Epithelial cell of proximal tubule (primary cell): ENCODE data around the gene CYBC1. TPM values are rescaled to one million over a fixed set of nuclear protein-coding genes. Genes with fewer than 3 reads are reported as not detected.
"Not testable (repeated sequence)": the region's sequence is repeated elsewhere in the genome, so short reads cannot be mapped to it uniquely, and the experiment has no call there.

Source experiments
- DNase-seq: peaks from one replicate; pipeline ENCODE4 v3.0.0-alpha.2; 2011; ENCODE audit warnings: low read depth
- H3K4me3 ChIP-seq: 2 replicates; pipeline ENCODE4 v1.5.1; 2011; ENCODE audit warnings: low read depth, mild to moderate bottlenecking, low read length
- total RNA-seq: library from RNA; depleted of rRNA; stranded (reverse); fragments of >200 nt; gene quantifications from 2 replicates; pipeline ENCODE4 v1.2.3, GENCODE V29; 2015
- TF ChIP-seq, protein P1 (sequence below): conservative IDR thresholded peaks from 2 replicates; pipeline ENCODE4 v1.5.1; 2012; ENCODE audit warnings: low read depth, mild to moderate bottlenecking, low read length

Gene CYBC1
- total RNA-seq, 1 donor from 2014 or later: 78.8 TPM

DNA sequence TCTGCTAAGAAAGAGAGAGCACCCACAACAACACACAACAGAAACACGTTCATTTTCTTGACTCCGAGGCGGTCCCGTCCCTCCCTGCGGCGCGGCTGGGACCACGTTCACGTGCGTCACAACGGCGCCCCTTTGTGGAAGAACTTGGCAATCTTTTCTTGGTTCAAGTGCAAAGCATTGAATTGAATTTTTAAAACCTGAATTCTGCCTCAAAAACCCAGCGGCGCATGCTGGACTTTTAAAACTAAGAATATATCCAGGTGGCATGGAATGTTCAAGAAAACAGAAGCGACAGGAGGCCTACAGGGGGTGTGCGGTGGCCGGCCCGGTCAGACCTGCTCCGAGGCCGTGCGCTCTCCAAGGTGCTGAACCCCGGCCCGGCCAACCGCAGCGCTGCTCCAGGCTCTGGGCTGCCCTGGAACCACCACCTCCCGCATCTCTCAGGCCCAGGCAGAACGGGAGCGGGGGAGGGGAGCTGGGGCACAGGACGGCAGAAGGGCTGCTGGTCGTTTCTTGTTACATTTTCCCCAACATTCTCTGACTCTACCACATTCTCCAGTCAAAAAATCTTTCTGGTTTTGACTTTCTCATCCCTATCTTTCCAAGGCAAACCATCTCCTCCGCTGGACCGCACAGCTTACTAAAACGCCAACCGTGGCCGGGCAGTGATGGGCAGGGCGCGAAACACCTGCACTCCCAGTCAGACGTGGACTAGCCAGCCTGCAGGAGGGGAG lies 35.8 kb downstream of the CYBC1 start:
- no peak overlapping the region for H3K4me3 ChIP-seq
- TF ChIP-seq, protein P1, sequence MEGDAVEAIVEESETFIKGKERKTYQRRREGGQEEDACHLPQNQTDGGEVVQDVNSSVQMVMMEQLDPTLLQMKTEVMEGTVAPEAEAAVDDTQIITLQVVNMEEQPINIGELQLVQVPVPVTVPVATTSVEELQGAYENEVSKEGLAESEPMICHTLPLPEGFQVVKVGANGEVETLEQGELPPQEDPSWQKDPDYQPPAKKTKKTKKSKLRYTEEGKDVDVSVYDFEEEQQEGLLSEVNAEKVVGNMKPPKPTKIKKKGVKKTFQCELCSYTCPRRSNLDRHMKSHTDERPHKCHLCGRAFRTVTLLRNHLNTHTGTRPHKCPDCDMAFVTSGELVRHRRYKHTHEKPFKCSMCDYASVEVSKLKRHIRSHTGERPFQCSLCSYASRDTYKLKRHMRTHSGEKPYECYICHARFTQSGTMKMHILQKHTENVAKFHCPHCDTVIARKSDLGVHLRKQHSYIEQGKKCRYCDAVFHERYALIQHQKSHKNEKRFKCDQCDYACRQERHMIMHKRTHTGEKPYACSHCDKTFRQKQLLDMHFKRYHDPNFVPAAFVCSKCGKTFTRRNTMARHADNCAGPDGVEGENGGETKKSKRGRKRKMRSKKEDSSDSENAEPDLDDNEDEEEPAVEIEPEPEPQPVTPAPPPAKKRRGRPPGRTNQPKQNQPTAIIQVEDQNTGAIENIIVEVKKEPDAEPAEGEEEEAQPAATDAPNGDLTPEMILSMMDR: peak; percentile 89
- DNase-seq: no peak

DNA sequence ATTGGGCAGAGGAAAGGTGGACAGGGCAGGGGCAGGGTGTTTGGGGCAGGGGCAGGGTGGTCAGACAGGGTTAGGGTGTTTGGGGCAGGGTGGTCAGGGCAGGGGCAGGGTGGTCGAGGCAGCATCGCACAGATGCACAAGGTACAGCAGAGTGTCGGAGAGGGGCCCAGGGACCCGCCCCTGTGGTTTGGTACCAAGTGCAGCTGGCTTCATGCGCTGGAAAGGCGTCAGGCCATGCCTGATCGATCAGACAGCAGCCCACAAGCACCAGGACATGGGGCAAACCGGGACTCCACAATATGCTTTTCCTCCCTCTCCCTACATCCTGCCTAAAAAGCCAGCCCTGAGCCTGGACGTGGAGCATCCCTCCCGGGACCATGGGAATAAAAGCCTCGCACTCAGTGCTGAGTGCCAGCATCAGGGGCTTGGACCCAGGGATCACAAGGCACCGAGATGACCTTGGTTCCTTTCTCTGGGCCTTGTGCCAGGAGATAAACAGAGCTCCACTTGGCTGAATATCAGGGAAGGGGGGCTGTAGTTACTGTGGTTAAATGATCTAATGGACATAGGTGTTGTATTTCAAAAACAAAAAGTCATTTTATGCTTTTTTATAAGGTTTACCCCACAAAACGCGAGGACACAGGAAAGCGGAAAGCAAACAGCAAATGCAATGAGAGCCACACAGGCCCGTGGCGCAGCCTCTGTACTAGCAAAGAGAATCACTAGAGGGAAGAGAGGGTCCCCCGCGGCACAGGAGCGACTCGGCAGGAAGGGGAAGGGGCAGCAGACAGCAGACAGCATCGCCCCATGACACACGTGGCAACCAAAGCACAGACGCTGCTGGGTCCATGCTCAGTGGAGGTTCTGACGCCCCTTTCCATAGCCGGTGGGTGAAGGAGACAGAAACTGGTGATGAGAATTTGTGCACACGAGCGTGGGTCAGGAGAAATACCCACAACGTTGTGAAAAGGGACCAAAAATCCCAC lies 37.7 kb downstream of the CYBC1 start:
- DNase-seq: no peak
- no peak overlapping the region for H3K4me3 ChIP-seq
- TF ChIP-seq, protein P1: no peak

GRCh38 chr17:82412081-82412480 lies 38.5 kb downstream of the CYBC1 start:
- H3K4me3 ChIP-seq, DNase-seq: not testable (repeated sequence)

DNA sequence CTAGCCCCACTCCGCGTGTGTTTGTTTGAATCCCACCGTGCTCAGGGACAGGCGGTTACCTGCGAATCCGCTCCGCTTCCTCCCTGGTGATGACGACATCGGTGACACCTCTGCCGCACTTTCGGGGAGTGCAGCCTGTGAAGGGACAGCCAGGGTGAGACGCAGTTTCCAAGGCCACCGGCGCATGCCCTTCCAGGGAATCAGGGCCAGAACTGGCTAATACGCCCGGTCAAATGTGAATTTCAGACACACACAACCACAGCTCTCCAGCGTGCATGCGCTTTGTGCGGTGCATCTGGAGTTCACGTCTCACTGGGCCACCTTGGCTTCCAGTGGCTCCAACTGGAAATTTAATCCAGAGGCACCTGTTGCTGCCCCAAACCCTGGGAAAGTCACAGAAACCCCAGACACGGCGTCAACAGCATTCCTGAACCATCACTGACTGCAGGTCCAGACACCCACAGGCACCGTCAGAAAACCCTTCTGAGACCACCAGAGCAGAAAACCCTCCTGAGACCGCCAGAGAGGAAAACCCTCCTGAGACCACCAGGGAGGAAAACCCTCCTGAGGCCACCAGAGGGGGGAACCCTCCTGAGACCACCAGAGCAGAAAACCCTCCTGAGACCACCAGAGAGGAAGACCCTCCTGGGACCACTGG lies 39.0 kb downstream of the CYBC1 start:
- no peak overlapping the region for H3K4me3 ChIP-seq
- TF ChIP-seq, protein P1: no peak
- DNase-seq: no peak

DNA sequence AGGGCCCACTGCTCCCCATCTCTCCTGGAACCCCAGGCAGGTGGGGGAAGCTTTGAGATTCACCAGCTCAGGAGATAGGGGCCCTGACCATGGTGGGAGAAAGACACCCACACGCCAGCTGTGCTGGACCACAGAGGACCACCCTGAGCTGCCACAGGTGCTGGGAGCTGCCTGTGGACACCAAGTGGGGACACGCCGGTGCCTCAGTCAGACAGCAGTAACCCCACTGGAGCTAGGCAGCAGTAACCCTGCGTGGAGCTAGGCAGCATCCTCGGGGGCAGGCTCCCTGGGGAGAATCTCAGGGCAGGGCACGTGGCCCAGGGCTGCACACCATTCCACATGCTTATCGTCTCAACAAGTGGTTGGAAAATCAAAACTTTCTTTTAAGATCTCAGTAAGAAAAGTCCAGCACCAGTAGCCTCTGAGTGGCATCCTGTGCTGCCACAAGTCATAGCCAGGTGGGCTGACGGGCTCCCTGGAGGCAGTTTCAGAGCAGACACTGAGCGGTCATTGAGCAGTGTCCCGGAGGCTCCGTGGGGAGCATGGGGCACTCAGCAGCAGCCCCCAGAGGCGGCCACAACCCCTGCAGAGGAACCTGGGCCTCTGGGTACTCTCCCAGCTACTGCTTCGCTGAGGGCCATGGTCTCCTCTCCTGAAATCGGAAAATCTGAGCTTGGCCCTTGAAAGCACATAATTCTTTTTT lies 40.4 kb downstream of the CYBC1 start:
- DNase-seq: no peak
- TF ChIP-seq, protein P1: no peak
- no peak overlapping the region for H3K4me3 ChIP-seq

DNA sequence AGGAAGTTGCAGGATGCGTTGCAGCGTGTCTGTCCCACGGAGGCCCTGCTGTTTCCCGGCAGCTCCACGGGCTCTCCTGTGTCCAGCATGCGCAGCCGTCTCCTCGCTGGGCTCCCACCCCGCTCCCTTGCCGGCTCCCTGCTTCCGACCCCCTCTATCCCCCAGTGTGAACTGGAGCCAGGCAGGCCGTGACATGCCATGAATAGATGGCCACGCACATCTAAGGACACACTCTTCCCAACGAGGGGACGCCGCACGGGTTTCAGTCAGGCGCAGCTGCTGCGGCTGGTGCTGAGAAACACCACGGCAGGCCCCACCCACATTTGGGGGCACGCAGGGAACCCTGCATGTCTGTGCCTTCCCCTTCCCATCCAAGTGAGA lies 41.6 kb downstream of the CYBC1 start:
- TF ChIP-seq, protein P1: no peak
- DNase-seq: no peak
- no peak overlapping the region for H3K4me3 ChIP-seq
